Measurements from ENCODE around the gene GPR179. TPM values are rescaled to one million over a fixed set of nuclear protein-coding genes. Genes with fewer than 3 reads are reported as not detected.

The GPR179 gene
- total RNA-seq, 1 donor from 2014 or later: not detected

- Mint-ChIP-seq H3K4me3 (ENCODE audit: unreplicated experiment) (no peak overlapping the region), H3K27me3 (ENCODE audit: low read depth) (no peaks in the 10 kb centered on the region), H3K9me3 (ENCODE audit: low read depth) (no peaks in the 10 kb centered on the region), H3K4me1 (ENCODE audit: low read depth) (peaks cover 30% of the 10 kb centered on the region), H3K27ac (ENCODE audit: unreplicated experiment) (no peak overlapping the region), H3K36me3 (ENCODE audit: low read depth) (peaks cover 10% of the 10 kb centered on the region)
- TF ChIP-seq CTCF (IDR thresholded peaks at IDR 0.05): no peak
- no peak for DNase-seq (ENCODE audit: low spot score)
Observed at GRCh38 chr17:38363016-38363415, 19.3 kb upstream of the GPR179 start.

GRCh38 chr17:38361694-38362465 lies 18.1 kb upstream of the GPR179 start:
- H3K27me3 Mint-ChIP-seq (ENCODE audit: low read depth): no peaks in the 10 kb centered on the region
- DNase-seq (ENCODE audit: low spot score): no peak
- H3K4me3 Mint-ChIP-seq (ENCODE audit: unreplicated experiment): no peak overlapping the region
- no peaks in the 10 kb centered on the region for H3K9me3 Mint-ChIP-seq (ENCODE audit: low read depth)
- peaks cover 42% of the 10 kb centered on the region for H3K4me1 Mint-ChIP-seq (ENCODE audit: low read depth)
- peaks cover 6% of the 10 kb centered on the region for H3K36me3 Mint-ChIP-seq (ENCODE audit: low read depth)
- H3K27ac Mint-ChIP-seq (ENCODE audit: unreplicated experiment): peak overlapping the region; percentile 50
- no peak for TF ChIP-seq CTCF (IDR thresholded peaks at IDR 0.05)

- no peaks in the 10 kb centered on the region for H3K9me3 Mint-ChIP-seq (ENCODE audit: low read depth)
- TF ChIP-seq CTCF (IDR thresholded peaks at IDR 0.05): no peak
- no peak overlapping the region for H3K4me3 Mint-ChIP-seq (ENCODE audit: unreplicated experiment)
- H3K36me3 Mint-ChIP-seq (ENCODE audit: low read depth): peaks cover 2% of the 10 kb centered on the region
- peaks cover 67% of the 10 kb centered on the region for H3K4me1 Mint-ChIP-seq (ENCODE audit: low read depth)
- peak overlapping the region; percentile 69 for H3K27ac Mint-ChIP-seq (ENCODE audit: unreplicated experiment)
- H3K27me3 Mint-ChIP-seq (ENCODE audit: low read depth): no peaks in the 10 kb centered on the region
- no peak for DNase-seq (ENCODE audit: low spot score)
Observed at GRCh38 chr17:38358586-38359513, 15.1 kb upstream of the GPR179 start.

- Mint-ChIP-seq H3K27me3 (ENCODE audit: low read depth) (no peaks in the 10 kb centered on the region), H3K4me3 (ENCODE audit: unreplicated experiment) (no peak overlapping the region), H3K4me1 (ENCODE audit: low read depth) (peaks cover 77% of the 10 kb centered on the region), H3K36me3 (ENCODE audit: low read depth) (peaks cover 2% of the 10 kb centered on the region), H3K27ac (ENCODE audit: unreplicated experiment) (peak overlapping the region; percentile 91), H3K9me3 (ENCODE audit: low read depth) (no peaks in the 10 kb centered on the region)
- no peak for TF ChIP-seq CTCF (IDR thresholded peaks at IDR 0.05)
- DNase-seq (ENCODE audit: low spot score): no peak
Observed at GRCh38 chr17:38357486-38358123, 13.8 kb upstream of the GPR179 start.

GRCh38 chr17:38355251-38355650 lies 11.5 kb upstream of the GPR179 start:
- TF ChIP-seq CTCF (IDR thresholded peaks at IDR 0.05): no peak
- DNase-seq (ENCODE audit: low spot score): no peak
- peak overlapping the region; percentile 53 for H3K27ac Mint-ChIP-seq (ENCODE audit: unreplicated experiment)
- H3K4me3 Mint-ChIP-seq (ENCODE audit: unreplicated experiment): no peak overlapping the region
- H3K36me3 Mint-ChIP-seq (ENCODE audit: low read depth): no peaks in the 10 kb centered on the region
- no peaks in the 10 kb centered on the region for H3K9me3 Mint-ChIP-seq (ENCODE audit: low read depth)
- H3K4me1 Mint-ChIP-seq (ENCODE audit: low read depth): peaks cover 69% of the 10 kb centered on the region
- no peaks in the 10 kb centered on the region for H3K27me3 Mint-ChIP-seq (ENCODE audit: low read depth)

Measured in chondrocyte (in vitro differentiated cells).